NCI-H1930 (cell line): ENCODE data around the gene RFK.
"Not testable (repeated sequence)": the region's sequence is repeated elsewhere in the genome, so short reads cannot be mapped to it uniquely, and the experiment has no call there.

Source experiments
- DNase-seq, 2 experiments: peaks; one replicate each; lab custom pipeline; 2025; lab: John Stamatoyannopoulos, UW

Gene RFK

DNA sequence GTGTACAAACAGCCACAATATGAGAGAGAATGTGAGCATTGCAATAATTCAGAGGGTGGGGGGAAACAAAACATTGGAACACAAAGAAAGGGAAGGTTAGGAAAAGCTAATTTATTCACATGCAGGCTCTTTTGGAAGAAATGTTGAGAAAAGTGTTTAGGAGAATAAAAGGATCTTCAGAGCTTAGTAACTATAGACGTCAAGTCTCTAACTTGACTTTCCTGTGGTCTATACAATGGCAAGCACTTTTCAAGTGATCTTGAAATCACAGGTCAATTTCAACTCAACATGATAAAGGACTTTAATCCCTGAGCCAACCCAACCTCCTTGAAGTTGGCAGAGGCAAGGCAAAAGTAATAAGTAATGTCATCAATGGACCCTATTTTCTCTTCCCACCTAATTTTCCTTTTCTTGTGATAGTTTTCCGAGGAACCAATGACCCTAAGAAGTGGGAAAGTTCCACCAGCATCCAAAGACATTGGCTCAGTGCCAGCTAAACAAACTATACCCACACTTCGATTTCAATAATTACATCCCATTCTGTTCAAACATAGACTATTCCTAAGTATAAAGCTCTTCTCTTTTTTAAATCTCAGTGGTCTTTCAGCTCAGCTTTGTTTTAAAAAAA is 23.7 kb downstream of the RFK start:
- no peak for DNase-seq

DNA sequence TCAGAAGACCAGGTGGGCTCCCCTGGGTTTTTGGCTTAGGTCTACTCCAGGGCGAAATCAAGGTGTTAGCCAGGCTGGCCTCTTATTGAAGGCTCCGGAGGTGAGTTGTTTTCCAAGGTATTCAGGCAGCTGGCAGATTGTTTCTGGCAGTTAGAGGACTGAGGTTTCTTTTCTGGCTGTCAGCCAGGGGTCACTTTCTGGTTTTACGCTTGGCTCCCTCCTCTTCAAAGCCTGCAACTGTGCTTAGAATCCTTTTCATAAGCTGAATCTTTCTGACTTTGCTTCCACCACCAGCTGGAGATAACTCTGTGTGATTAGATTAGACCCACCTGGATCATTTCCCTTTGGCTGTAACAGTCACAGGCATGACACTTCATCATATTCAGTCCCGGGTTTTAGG is 24.6 kb downstream of the RFK start:
- peak; percentile 72 to 79 for DNase-seq

GRCh38 chr9:76366275-76366674 is 28.0 kb downstream of the RFK start:
- DNase-seq, result peak in 1 of 2 experiments; percentile 6

DNA sequence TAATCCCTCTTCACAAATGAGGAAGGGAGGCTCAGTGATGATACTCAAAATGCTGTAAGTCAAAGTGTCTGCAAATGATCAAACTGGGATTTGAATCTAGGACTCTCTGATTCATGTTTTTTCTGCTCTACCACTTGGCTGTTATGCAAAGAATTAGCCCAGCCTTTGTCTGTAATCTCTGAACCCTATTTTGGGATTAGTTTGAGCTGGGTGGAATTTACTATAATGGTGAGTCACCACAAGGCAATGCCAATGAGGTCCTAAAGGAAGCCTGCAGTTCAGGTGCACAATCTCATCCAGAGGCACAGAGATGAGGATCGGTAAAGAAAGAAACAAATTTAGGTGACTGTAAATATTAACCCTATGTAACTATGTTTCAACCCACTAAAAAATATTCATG is 29.2 kb downstream of the RFK start:
- DNase-seq, result no peak

GRCh38 chr9:76363032-76363395 is 31.2 kb downstream of the RFK start:
- DNase-seq, result no peak

GRCh38 chr9:76362332-76363031 is 31.7 kb downstream of the RFK start:
- DNase-seq, result not testable (repeated sequence)

- no peak for DNase-seq
These were observed 34.5 kb downstream of the RFK start for GRCh38 chr9:76359766-76360165.

GRCh38 chr9:76359365-76359764 is 34.9 kb downstream of the RFK start:
- no peak for DNase-seq

GRCh38 chr9:76358628-76359280 is 35.5 kb downstream of the RFK start:
- no peak for DNase-seq

DNA sequence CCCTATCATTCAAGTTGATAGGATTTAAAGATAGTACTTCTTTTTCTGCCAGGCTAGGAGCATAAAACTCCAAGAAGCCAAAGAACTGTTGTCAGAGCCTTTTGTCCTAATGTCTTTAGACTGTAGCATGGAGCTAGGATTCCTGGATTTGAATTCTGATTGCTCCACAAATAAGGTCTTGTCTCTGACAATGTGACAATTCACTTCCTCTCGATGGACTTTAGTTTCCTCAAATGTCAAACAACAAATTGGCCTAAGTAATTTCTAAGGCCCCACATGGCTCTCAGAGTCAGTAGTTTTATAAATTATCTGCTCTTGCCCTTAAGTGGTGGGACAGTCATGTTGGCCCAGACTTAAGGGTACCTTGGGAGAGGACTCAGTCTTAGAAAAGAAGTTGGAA is 36.7 kb downstream of the RFK start:
- no peak for DNase-seq

DNA sequence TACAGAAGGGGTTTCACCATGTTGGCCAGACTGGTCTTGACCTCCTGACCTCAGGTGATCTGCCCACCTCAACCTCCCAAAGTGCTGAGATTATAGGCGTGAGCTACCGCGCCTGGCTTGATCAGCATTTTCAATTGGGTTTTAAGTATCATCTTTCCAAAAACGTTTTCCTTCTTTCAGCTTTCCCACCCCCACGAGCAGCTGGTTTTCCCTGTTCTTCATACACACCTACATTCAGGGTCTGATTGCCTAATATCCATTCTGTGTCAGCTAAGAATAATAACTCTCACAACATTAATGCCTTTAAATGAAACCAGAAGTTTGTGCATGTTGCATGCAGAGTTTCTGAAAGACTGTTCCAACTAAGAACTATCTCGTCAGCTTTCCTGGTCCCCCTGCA is 38.3 kb downstream of the RFK start:
- no peak for DNase-seq

GRCh38 chr9:76354221-76354620 is 40.0 kb downstream of the RFK start:
- DNase-seq, result no peak

DNA sequence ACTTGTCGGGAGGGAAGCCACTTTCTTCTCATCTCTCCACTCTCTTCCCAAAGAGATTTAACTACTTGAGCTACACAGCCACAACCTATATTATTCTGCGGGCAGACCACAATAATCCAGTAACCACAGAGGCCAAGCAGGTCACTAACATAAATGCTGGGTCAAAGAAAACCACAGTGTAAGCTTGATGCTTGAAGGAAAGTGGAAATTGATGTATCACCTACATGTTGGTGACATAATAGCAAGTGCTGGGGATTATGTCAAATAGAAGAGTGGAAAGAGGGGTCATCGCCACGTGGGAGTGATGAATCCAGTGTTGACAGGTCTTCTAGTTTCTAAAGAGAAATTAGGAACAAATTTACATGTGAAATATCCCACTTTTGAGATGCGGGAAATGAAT is 40.9 kb downstream of the RFK start:
- no peak for DNase-seq

DNA sequence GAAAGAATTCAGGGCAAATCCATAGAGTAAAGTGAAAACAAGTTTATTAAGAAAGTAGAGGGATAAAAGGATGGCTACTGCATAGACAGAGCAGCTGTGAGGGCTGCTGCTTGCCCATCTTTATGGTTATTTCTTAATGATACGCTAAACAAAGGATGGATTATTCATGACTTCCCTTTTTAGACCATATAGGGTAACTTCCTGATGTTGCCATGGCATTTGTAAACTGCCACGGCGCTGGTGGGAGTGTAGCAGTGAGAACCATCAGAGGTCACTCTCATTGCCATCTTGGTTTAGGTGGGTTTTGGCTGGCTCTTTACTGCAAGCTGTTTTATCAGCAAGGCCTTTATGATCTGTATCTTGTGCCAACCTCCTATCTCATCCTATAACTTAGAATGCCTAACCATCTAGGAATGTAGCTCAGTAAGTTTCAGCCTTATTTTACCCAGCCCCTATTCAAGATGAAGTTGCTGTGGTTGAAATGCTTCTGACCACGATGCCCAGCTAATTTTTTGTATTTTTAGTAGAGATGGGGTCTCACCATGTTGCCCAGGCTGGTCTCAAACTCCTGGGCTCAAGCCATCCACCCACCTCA is 42.1 kb downstream of the RFK start:
- no peak for DNase-seq

DNA sequence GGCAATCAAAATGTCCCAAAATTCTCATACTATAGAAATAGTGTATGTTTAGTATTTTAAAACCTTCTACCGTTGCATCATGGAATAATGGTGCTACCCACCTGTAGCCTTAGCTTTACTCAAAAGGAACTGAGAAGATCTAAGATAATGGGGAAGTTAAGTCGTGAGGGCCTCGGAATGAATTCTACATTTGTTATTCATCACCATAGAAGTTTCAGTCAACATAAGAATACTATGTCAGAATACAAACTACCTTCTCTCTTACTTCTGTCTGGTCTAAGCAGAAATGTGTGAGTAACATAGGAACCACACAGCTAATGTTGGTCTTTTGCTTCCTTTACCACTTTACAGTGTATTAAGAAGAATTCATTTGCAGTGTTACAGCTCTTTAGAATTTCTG is 43.2 kb downstream of the RFK start:
- DNase-seq, result no peak

GRCh38 chr9:76349865-76350264 is 44.4 kb downstream of the RFK start:
- no peak for DNase-seq

DNA sequence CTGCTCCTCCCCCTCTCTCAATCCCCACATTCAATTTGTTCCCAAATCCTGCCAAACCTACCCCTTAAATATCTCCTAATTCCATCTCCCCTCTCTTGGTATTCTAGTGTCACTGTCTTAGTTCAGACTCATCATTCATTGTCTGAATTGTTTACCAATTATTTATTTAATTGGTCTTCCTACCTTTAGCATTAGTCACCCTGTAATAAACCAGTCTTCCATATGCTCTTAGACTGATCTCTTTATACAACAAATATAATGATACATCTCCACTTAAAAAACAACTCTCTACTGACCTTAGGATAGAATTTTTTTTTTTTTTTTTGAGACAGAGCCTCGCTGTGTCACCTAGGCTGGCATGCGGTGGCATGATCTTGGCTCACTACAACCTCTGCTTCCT is 51.4 kb downstream of the RFK start:
- DNase-seq, result no peak

DNA sequence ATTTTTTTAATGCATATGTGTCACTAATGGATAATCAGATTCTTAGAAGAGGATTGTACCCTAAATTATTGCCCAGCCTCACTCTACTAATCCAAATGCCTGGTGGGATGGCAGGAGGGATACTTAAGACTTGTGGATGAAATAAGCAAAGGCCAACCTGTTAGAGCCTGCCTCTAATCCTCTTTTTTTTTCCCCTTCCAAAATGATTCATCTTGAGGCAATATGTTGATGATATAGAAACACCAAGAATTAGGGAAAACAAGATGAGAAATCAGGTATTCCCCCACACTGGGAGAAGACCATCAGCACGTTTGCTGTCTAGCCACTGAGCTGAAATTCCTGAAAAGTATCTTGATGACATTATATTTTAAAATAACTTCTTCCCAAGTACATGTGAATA is 52.0 kb downstream of the RFK start:
- no peak for DNase-seq

GRCh38 chr9:76341616-76342015 is 52.6 kb downstream of the RFK start:
- DNase-seq, result no peak

DNA sequence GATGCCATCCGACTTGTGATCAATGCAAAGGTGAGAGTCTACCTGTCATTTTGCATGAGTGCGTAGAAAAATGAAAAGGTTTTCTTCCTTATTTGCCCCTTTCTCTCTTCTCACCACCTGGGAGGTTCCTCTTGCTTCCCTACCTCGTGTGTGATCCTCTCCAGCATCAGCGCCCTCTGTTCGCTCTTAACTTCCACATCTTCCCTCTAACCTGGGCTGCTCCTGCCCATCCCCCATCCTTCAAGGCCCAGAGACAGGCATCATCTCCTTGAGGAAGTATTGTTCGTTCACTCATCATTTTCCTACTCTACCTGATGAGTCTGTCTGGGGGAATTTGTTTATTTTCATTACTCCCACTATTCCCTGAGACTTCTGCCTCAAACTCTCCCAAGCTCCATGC is 55.8 kb downstream of the RFK start:
- DNase-seq, result no peak

- no peak for DNase-seq
These were observed 58.2 kb downstream of the RFK start for GRCh38 chr9:76336027-76336426.
